Measurements from ENCODE around the gene C10orf143. TPM values are rescaled to one million over a fixed set of nuclear protein-coding genes. Genes with fewer than 3 reads are reported as not detected.

C10orf143 gene
- total and polyA plus RNA-seq, 2 of the 8 experiments (the other 6 are each of a cell fraction or from before 2014, with no cell fraction given), result 1.6 to 2.0 TPM

DNA sequence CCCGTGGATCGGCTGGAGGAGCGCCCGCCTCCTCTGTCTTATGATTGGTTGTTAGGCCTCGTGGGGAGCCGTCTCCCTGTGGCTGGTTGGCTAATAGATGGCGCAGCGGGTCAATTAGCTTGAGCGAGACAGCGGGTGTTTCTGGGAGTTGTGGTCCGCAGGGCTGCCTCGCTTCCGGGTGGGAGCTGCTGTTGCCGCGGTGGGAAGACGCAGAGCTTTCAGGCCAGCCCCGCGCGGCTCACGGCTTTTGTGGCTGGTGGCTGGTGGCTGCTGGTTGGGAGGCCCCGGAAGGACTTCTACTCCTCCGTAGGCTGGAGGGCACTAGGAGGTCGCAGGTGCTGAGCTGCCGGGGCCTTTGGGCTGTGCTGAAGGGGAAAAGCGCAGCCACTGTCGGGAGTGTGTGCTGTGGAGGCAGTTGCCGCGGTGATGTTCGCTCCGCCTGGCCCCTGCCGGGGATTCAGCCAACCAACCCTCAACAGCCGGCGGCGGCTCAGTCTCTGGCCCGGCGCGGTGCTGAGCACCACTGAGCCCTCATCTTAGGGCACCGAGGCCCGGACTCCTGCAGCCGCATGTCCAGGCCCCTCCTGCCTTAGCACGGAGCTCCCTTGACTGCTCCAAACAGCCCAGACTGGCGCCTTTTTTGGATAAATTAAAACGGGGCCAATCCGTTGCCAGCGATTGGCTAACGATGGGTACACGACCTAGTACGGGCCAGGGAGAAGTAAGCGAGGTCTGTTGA lies 652 bp upstream of the C10orf143 start:
- no peak overlapping the region for H2BK12ac ChIP-seq (ENCODE audit: low read depth, low read length)
- peak overlapping the region; percentile 70 for H4K5ac ChIP-seq (ENCODE audit: insufficient read length, low read depth, low read length)
- CTCF ChIA-PET (ENCODE audit: partially characterized antibody), result interaction anchor here (0.9 to 3.3 kb wide), 9 partner anchors 10 to 127 kb away, joined by 3 to 31 read pairs (median 6); no protein-coding TSS in a partner anchor
- no peak overlapping the region for H3K56ac ChIP-seq (replicated peaks; ENCODE audit: insufficient read length, low read depth, low read length)
- H3K4me3 ChIP-seq (ENCODE audit: extremely low read depth in 1 of 4, insufficient read depth in 2 of 4, low read depth in 3 of 4, low read length in 4 of 4), result peak overlapping the region; percentile 63 to 89 (median 80)
- H3K27me3 ChIP-seq (replicated peaks in 1 of 4; ENCODE audit: control insufficient read depth in 3 of 4, extremely low read depth in 1 of 4, insufficient read depth in 3 of 4, low read length in 3 of 4), result no peaks in the 10 kb centered on the region; a peak in 2 of 7 replicates
- H2BK120ac ChIP-seq (replicated peaks; ENCODE audit: low read depth, low read length), result no peak overlapping the region
- POLR2A ChIA-PET (ENCODE audit: partially characterized antibody), result interaction anchor here (0.7 to 3.2 kb wide), 7 partner anchors 10 to 145 kb away, joined by 3 to 28 read pairs (median 5); partner anchors contain the start of gene GLRX3
- no peak overlapping the region for H3K23ac ChIP-seq (ENCODE audit: insufficient read length)
- peak overlapping the region; percentile 77 for H4K8ac ChIP-seq (ENCODE audit: extremely low read depth, insufficient read depth, low read length)
- peaks cover 0 to 10% (median 1%) of the 10 kb centered on the region in 4 experiments; a peak in 5 of 7 replicates for H3K4me1 ChIP-seq (replicated peaks in 1 of 4; ENCODE audit: control insufficient read depth in 3 of 4, insufficient read depth in 4 of 4, low read length in 3 of 4)
- DNase-seq (ENCODE audit: low read depth in 1 of 2, low spot score in 2 of 2), result peak; percentile 90
- H4K20me1 ChIP-seq (replicated peaks in 1 of 2; ENCODE audit: control insufficient read depth in 1 of 2, insufficient read depth in 2 of 2, low read length in 2 of 2), result peaks cover 0 to 8% of the 10 kb centered on the region in 2 experiments
- H2AK5ac ChIP-seq (ENCODE audit: low read depth, low read length), result no peak overlapping the region
- peaks cover 0 to 7% of the 10 kb centered on the region in 2 experiments; a peak in 1 of 4 replicates for H3K79me2 ChIP-seq (ENCODE audit: control insufficient read depth in 1 of 2, insufficient read depth in 2 of 2, low read length in 2 of 2)
- no peak overlapping the region for H3K4ac ChIP-seq (replicated peaks; ENCODE audit: insufficient read length, low read depth, low read length)
- peak overlapping the region; percentile 84 to 99 for H3K4me2 ChIP-seq (ENCODE audit: insufficient read depth in 1 of 2, low read depth in 2 of 2, low read length in 2 of 2)
- H4K91ac ChIP-seq (replicated peaks; ENCODE audit: insufficient read length, low read length), result no peak overlapping the region
- peak overlapping the region; percentile 24; the same call in 1 of the 2 replicates for H3K27ac ChIP-seq (ENCODE audit: low read depth, low read length)
- H2BK15ac ChIP-seq (ENCODE audit: low read length), result no peak overlapping the region
- H2BK5ac ChIP-seq (ENCODE audit: low read depth, low read length), result peak overlapping the region; percentile 62; the same call in 1 of the 2 replicates
- H3K36me3 ChIP-seq (ENCODE audit: control insufficient read depth in 2 of 4, insufficient read depth in 4 of 4, low read length in 3 of 4), result no peaks in the 10 kb centered on the region
- WGBS, 2 experiments (ENCODE audit: extremely low coverage in 1 of 2, insufficient coverage in 1 of 2, insufficient read length in 1 of 2, insufficient replicate concordance in 2 of 2, low coverage in 1 of 2, low lambda C conversion rate in 2 of 2, missing lambda C conversion rate in 1 of 2), result 4% methylated on average over 49 of the region's 49 CpGs; no CpG with 5 or more reads in 1 of the 2 experiments
- H3K79me1 ChIP-seq (ENCODE audit: low read depth, low read length), result peaks cover 4% of the 10 kb centered on the region; the same call in 1 of the 2 replicates
- peak overlapping the region in 3 of 4 experiments; percentile 62 to 66 (median 63); a peak in 5 of 7 replicates for H3K9ac ChIP-seq (replicated peaks in 1 of 4; ENCODE audit: extremely low read depth in 1 of 4, low read depth in 3 of 4, low read length in 3 of 4)
- peaks cover 0 to 5% of the 10 kb centered on the region in 2 experiments; a peak in 1 of 4 replicates for H3K9me3 ChIP-seq (ENCODE audit: insufficient read depth in 2 of 2, low read depth in 1 of 2, low read length in 1 of 2)
- no peak for FAIRE-seq
- peak overlapping the region; percentile 96 for H2AFZ ChIP-seq (ENCODE audit: low read length)
- peaks cover 7% of the 10 kb centered on the region for H3K23me2 ChIP-seq (ENCODE audit: low read depth, low read length)
- H3K14ac ChIP-seq (ENCODE audit: insufficient read length), result no peak overlapping the region
- no peak overlapping the region for H2BK20ac ChIP-seq (ENCODE audit: low read length)
- H3K18ac ChIP-seq (ENCODE audit: extremely low read depth, low read length), result peak overlapping the region; percentile 75
- peak; percentile 85 for TF ChIP-seq CHD2 (IDR thresholded peaks at IDR 0.05; ENCODE audit: low read length)
- no peak for TF ChIP-seq CTBP2 (IDR thresholded peaks at IDR 0.05; ENCODE audit: borderline replicate concordance, insufficient read depth, insufficient read length, low read length)
- TF ChIP-seq CREB1 (IDR thresholded peaks at IDR 0.05), result 0 out of 2 replicates have a peak, but pooled peaks have one; percentile 24
- no peak for TF ChIP-seq BRCA1 (IDR thresholded peaks at IDR 0.05; ENCODE audit: low read depth, low read length)
- TF ChIP-seq BACH1 (IDR thresholded peaks at IDR 0.05; ENCODE audit: low read length), result peak; percentile 67
- no peak for TF ChIP-seq SUZ12 (IDR thresholded peaks at IDR 0.05; ENCODE audit: low read length)
- no peak for TF ChIP-seq TEAD4 (IDR thresholded peaks at IDR 0.05; ENCODE audit: low read depth, low read length)
- TF ChIP-seq, protein P1, sequence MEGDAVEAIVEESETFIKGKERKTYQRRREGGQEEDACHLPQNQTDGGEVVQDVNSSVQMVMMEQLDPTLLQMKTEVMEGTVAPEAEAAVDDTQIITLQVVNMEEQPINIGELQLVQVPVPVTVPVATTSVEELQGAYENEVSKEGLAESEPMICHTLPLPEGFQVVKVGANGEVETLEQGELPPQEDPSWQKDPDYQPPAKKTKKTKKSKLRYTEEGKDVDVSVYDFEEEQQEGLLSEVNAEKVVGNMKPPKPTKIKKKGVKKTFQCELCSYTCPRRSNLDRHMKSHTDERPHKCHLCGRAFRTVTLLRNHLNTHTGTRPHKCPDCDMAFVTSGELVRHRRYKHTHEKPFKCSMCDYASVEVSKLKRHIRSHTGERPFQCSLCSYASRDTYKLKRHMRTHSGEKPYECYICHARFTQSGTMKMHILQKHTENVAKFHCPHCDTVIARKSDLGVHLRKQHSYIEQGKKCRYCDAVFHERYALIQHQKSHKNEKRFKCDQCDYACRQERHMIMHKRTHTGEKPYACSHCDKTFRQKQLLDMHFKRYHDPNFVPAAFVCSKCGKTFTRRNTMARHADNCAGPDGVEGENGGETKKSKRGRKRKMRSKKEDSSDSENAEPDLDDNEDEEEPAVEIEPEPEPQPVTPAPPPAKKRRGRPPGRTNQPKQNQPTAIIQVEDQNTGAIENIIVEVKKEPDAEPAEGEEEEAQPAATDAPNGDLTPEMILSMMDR (IDR thresholded peaks at IDR 0.05; ENCODE audit: control extremely low read depth in 1 of 3, insufficient read depth in 1 of 3, low read depth in 1 of 3, low read length in 3 of 3), result no peak
- TF ChIP-seq CBX8 (IDR thresholded peaks at IDR 0.05; ENCODE audit: borderline replicate concordance, low read depth, low read length), result no peak

All from H1 (cell line).